Esophagus muscularis mucosa (tissue), 4 donors: ENCODE measurements around the gene AIDA. TPM values are rescaled to one million over a fixed set of nuclear protein-coding genes. Genes with fewer than 3 reads are reported as not detected.

ENCODE experiments used
- DNase-seq: peaks from one replicate; pipeline ENCODE4 v3.0.0-alpha.2; 2017; ENCODE audit errors: extremely low spot score
- H3K27ac ChIP-seq, 4 donors: fragments of 200-600 bp; sonication (generic); replicated peaks in 1 of 4; 1 replicate in 3 of 4; 2 replicates in 1 of 4; pipeline ENCODE4 v1.5.1; 2016 to 2019; ENCODE audit warnings: mild to moderate bottlenecking in 1 of 4
- H3K27me3 ChIP-seq, 4 donors: fragments of 200-600 bp; sonication (generic); one replicate each; pipeline versions ENCODE4 v1.5.1 to v1.6.0; 2016 to 2019
- H3K36me3 ChIP-seq, 4 donors: fragments of 200-600 bp; sonication (generic); one replicate each; pipeline ENCODE4 v1.5.1; 2016 to 2019
- H3K4me1 ChIP-seq, 4 donors: fragments of 200-600 bp; sonication (generic); one replicate each; pipeline ENCODE4 v1.5.1; 2016 to 2019
- H3K4me3 ChIP-seq, 4 donors: fragments of 200-600 bp; sonication (generic); 1 replicate in 2 of 4; 2 replicates in 2 of 4; pipeline ENCODE4 v1.5.1; 2016 to 2019; ENCODE audit warnings: mild to moderate bottlenecking in 4 of 4, moderate library complexity in 1 of 4
- H3K9me3 ChIP-seq, 4 donors: fragments of 200-600 bp; sonication (generic); 1 replicate in 3 of 4; 2 replicates in 1 of 4; pipeline ENCODE4 v1.5.1; 2016 to 2019
- EP300 ChIP-seq: sonication (generic); formaldehyde crosslinking; IDR thresholded peaks from one replicate; pipeline ENCODE4 v1.6.1; 2017; ENCODE audit warnings: antibody characterized with exemption
- POLR2A ChIP-seq: fragments of 450-650 bp; IDR thresholded peaks from one replicate; pipeline ENCODE4 v1.6.1; 2017; ENCODE audit warnings: antibody characterized with exemption, moderate library complexity, mild to moderate bottlenecking, low read depth
- POLR2AphosphoS5 ChIP-seq, 2 donors: sonication (generic); formaldehyde crosslinking; IDR thresholded peaks; one replicate each; pipeline ENCODE4 v1.6.1; 2017; ENCODE audit warnings: antibody characterized with exemption in 2 of 2
- WGBS: methylation state at CpG from one replicate; pipeline ENCODE4 v1.1.5; 2018; 5-methylcytosine and 5-hydroxymethylcytosine counted together
- intact Hi-C: fragments of 100-400 bp; cut with DNase I; formaldehyde crosslinking; loops from one replicate; pipeline ENCODE4 v1.15.1; 2023
- total RNA-seq, 4 donors: library from RNA; depleted of rRNA; stranded (reverse); fragments of >200 nt; gene quantifications; one replicate each; pipeline versions ENCODE4 v1.1.0 to v1.2.1, GENCODE V29; 2016
- TF ChIP-seq, protein P1 (sequence below), 3 experiments: fragments of 200-600 bp in 2 of 3; fragments of 450-650 bp in 1 of 3; sonication (generic) in 2 of 3; IDR thresholded peaks; one replicate each; pipeline ENCODE4 v1.5.1; 2017 to 2019; ENCODE audit warnings: antibody characterized with exemption in 3 of 3, mild to moderate bottlenecking in 2 of 3, moderate library complexity in 1 of 3

AIDA gene
- total RNA-seq, 4 donors from 2014 or later: 94.3 to 120 (median 99.8) TPM

DNA sequence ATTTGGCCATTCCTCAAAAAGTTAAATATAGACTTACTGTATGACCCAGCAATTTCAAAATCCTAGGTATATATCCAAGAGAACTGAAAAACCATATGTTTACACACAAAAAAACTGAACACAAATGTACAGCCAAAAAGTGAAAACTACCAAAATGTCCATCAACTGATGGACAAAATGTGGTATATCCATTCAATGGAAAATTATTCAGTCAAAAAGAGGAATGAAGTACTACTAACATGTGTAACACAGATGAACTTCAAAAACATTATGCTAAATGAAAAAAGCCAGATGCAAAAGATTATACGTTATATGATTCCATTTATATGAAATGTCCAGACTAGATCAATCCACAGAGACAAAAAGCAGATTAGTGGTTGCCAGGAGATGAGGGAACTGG, 8.0 kb downstream of the AIDA start:
- no peaks in the 10 kb centered on the region for H3K9me3 ChIP-seq
- H3K4me3 ChIP-seq: no peak overlapping the region
- H3K36me3 ChIP-seq: peaks cover 0 to 33% (median 11%) of the 10 kb centered on the region in 4 donors
- TF ChIP-seq POLR2AphosphoS5 (IDR thresholded peaks at IDR 0.05) (no peak), POLR2A (no peak), EP300 (no peak)
- TF ChIP-seq, protein P1, sequence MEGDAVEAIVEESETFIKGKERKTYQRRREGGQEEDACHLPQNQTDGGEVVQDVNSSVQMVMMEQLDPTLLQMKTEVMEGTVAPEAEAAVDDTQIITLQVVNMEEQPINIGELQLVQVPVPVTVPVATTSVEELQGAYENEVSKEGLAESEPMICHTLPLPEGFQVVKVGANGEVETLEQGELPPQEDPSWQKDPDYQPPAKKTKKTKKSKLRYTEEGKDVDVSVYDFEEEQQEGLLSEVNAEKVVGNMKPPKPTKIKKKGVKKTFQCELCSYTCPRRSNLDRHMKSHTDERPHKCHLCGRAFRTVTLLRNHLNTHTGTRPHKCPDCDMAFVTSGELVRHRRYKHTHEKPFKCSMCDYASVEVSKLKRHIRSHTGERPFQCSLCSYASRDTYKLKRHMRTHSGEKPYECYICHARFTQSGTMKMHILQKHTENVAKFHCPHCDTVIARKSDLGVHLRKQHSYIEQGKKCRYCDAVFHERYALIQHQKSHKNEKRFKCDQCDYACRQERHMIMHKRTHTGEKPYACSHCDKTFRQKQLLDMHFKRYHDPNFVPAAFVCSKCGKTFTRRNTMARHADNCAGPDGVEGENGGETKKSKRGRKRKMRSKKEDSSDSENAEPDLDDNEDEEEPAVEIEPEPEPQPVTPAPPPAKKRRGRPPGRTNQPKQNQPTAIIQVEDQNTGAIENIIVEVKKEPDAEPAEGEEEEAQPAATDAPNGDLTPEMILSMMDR (IDR thresholded peaks at IDR 0.05): no peak
- 78% methylated on average over 1 of the region's 1 CpG for WGBS
- intact Hi-C loops: no loop called here
- peaks cover 0 to 9% (median 6%) of the 10 kb centered on the region in 4 donors for H3K4me1 ChIP-seq
- no peaks in the 10 kb centered on the region for H3K27me3 ChIP-seq
- H3K27ac ChIP-seq: no peak overlapping the region
- no peak for DNase-seq

DNA sequence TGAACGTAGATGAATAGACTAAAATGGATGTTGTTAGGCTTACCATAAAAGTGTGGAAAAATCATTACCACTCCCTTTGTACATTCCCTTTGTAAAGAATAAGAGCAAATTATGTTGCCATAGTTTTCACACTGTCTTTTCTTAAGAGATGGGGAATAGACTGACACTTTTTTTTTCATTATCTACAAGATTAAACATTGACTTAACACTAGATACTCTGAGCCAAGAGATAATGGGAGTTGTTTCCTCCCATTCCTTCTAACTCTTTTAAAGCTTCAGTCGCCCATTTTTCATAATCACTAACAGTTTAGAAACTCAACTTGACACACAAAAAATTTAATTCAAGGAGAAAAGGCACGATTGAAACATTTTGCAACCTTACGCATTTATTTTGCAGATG, 10.1 kb downstream of the AIDA start:
- H3K36me3 ChIP-seq: peaks cover 0 to 42% (median 11%) of the 10 kb centered on the region in 4 donors
- peaks cover 0 to 8% (median 0%) of the 10 kb centered on the region in 4 donors for H3K4me1 ChIP-seq
- no peaks in the 10 kb centered on the region for H3K9me3 ChIP-seq
- 94% methylated on average over 4 of the region's 4 CpGs for WGBS
- no peak overlapping the region for H3K27ac ChIP-seq
- no peak for DNase-seq
- H3K4me3 ChIP-seq: no peak overlapping the region
- intact Hi-C loops: no loop called here
- TF ChIP-seq EP300 (no peak), POLR2A (no peak)
- TF ChIP-seq, protein P1 (IDR thresholded peaks at IDR 0.05): no peak
- H3K27me3 ChIP-seq: no peaks in the 10 kb centered on the region

DNA sequence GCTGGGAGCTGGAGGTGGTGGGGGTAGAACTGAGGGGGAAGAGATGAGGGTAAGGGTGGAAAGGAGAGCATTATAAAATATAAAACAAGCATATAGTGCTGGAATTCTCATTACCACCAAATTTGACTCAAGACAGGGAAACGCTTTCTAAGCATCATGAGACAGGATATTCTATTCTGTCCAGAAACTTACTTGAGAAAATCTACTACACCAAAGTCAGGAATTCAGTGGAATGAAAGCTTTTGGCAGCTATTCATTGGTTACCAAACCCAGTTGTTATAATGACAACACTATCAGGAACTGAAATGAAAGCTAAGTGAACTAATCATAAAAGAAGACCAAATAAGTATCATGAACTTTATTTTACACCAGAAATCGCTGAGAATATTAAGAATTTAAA, 14.5 kb downstream of the AIDA start:
- intact Hi-C loops: no loop called here
- WGBS: 78% methylated on average over 2 of the region's 2 CpGs
- peaks cover 0 to 8% (median 0%) of the 10 kb centered on the region in 4 donors for H3K4me1 ChIP-seq
- H3K27ac ChIP-seq: peak overlapping the region in 1 of 4 donors; percentile 3
- no peaks in the 10 kb centered on the region for H3K27me3 ChIP-seq
- H3K4me3 ChIP-seq: no peak overlapping the region
- peaks cover 0 to 51% (median 16%) of the 10 kb centered on the region in 4 donors for H3K36me3 ChIP-seq
- no peaks in the 10 kb centered on the region for H3K9me3 ChIP-seq
- no peak for TF ChIP-seq EP300
- TF ChIP-seq, protein P1 (IDR thresholded peaks at IDR 0.05): no peak
- no peak for TF ChIP-seq POLR2A
- TF ChIP-seq POLR2AphosphoS5 (IDR thresholded peaks at IDR 0.05): no peak
- no peak for DNase-seq

DNA sequence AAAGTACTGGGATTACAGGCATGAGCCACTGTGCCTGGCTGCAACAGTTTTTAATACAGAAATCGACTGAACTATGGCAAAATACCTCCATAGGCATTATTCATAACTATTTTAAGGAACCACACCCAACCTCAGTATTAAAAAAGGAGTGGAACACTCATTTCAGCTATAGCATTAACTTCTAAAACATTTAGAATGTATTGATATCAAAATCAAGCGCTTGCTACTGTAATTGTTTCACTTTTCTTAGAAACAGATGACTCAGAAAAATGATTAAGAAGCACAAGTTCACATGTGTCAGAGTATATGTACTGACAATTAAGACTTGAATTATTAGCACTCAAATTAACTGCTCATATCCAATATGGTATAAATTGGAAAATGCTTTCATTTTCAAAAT, 15.1 kb downstream of the AIDA start:
- H3K9me3 ChIP-seq: no peaks in the 10 kb centered on the region
- no peaks in the 10 kb centered on the region for H3K27me3 ChIP-seq
- H3K4me3 ChIP-seq: no peak overlapping the region
- WGBS: 100% methylated on average over 2 of the region's 2 CpGs
- intact Hi-C loops: no loop called here
- H3K36me3 ChIP-seq: peaks cover 0 to 51% (median 17%) of the 10 kb centered on the region in 4 donors
- H3K27ac ChIP-seq: peak overlapping the region in 1 of 4 donors; percentile 3
- DNase-seq: no peak
- TF ChIP-seq POLR2AphosphoS5 (IDR thresholded peaks at IDR 0.05): no peak
- no peak for TF ChIP-seq POLR2A
- TF ChIP-seq EP300: no peak
- TF ChIP-seq, protein P1 (IDR thresholded peaks at IDR 0.05): no peak
- H3K4me1 ChIP-seq: peaks cover 0 to 8% (median 0%) of the 10 kb centered on the region in 4 donors

DNA sequence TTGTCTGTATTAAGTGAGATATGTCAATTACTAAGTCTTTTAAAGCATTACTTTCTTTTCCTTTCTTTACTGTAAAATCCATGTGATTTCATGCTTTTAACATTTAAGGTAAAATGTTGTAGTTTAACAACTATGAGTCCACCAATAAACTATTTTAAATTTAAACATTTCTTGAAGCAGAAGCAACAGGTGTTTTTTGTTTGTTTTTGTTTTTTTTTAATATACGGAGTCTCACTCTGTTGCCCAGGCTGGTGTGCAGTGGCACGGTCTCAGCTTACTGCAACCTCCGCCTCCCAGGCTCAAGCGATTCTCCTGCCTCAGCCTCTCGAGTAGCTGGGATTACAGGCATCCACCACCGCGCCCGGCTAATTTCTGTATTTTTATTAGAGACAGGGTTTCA, 15.6 kb downstream of the AIDA start:
- H3K27ac ChIP-seq: no peak overlapping the region
- intact Hi-C loops: no loop called here
- H3K9me3 ChIP-seq: no peaks in the 10 kb centered on the region
- DNase-seq: no peak
- peaks cover 0 to 51% (median 14%) of the 10 kb centered on the region in 4 donors for H3K36me3 ChIP-seq
- TF ChIP-seq POLR2AphosphoS5 (IDR thresholded peaks at IDR 0.05) (no peak), POLR2A (no peak), EP300 (no peak)
- TF ChIP-seq, protein P1 (IDR thresholded peaks at IDR 0.05): no peak
- H3K27me3 ChIP-seq: no peaks in the 10 kb centered on the region
- no peak overlapping the region for H3K4me3 ChIP-seq
- 98% methylated on average over 8 of the region's 8 CpGs for WGBS
- peaks cover 0 to 8% (median 0%) of the 10 kb centered on the region in 4 donors for H3K4me1 ChIP-seq
